ENCODE data around the gene ANP32E.

Gene ANP32E

GRCh38 chr1:150271291-150271959 lies 35.5 kb upstream of the ANP32E start:
- no peaks in the 10 kb centered on the region for H3K27me3 ChIP-seq
- TF ChIP-seq Cebpa-rat (IDR thresholded peaks at IDR 0.05), result no peak
- H3K4me2 ChIP-seq, result peak overlapping the region; percentile 71 to 93 (median 80); a peak in 20 of 22 replicates
- peaks cover 0 to 12% (median 9%) of the 10 kb centered on the region in 11 experiments; a peak in 11 of 22 replicates for H4K20me1 ChIP-seq
- peaks cover 46 to 59% (median 51%) of the 10 kb centered on the region in 10 experiments for H3K4me1 ChIP-seq
- peak overlapping the region in 8 of 11 experiments; percentile 1 to 73 (median 62); a peak in 8 of 22 replicates for H3K27ac ChIP-seq
- 0 out of 20 replicates have a peak overlapping the region, but pooled peaks of 1 of the 10 experiments have one; percentile 26 for H3K4me3 ChIP-seq
- H3K9me3 ChIP-seq (replicated peaks in 1 of 11), result no peaks in the 10 kb centered on the region
- peak overlapping the region in 2 of 11 experiments; percentile 55 to 74; a peak in 1 of 22 replicates for H3K9ac ChIP-seq
- H3K36me3 ChIP-seq, result peaks cover 8 to 15% (median 11%) of the 10 kb centered on the region in 11 experiments

GRCh38 chr1:150269451-150269850 lies 33.5 kb upstream of the ANP32E start:
- H3K27ac ChIP-seq, result peak overlapping the region; percentile 72 to 95 (median 91)
- no peak for TF ChIP-seq Cebpa-rat (IDR thresholded peaks at IDR 0.05)
- peaks cover 46 to 72% (median 52%) of the 10 kb centered on the region in 10 experiments for H3K4me1 ChIP-seq
- peak overlapping the region; percentile 89 to 98 (median 94) for H3K9ac ChIP-seq
- peaks cover 27 to 31% (median 31%) of the 10 kb centered on the region in 11 experiments for H3K36me3 ChIP-seq
- H3K4me2 ChIP-seq, result peak overlapping the region; percentile 73 to 99 (median 94)
- peak overlapping the region; percentile 86 to 99 (median 90) for H3K4me3 ChIP-seq
- peaks cover 0 to 24% (median 19%) of the 10 kb centered on the region in 11 experiments; a peak in 12 of 22 replicates for H4K20me1 ChIP-seq
- no peaks in the 10 kb centered on the region for H3K9me3 ChIP-seq (replicated peaks in 1 of 11)
- H3K27me3 ChIP-seq, result no peaks in the 10 kb centered on the region

GRCh38 chr1:150268705-150269403 lies 32.9 kb upstream of the ANP32E start, which contains the start of gene APH1A:
Gene APH1A (minus strand): TSS chr1:150269016. CDS start chr1:150268810, 206 bp downstream.
- H4K20me1 ChIP-seq, result peaks cover 0 to 24% (median 19%) of the 10 kb centered on the region in 11 experiments; a peak in 12 of 22 replicates
- no peaks in the 10 kb centered on the region for H3K27me3 ChIP-seq
- no peak for TF ChIP-seq Cebpa-rat (IDR thresholded peaks at IDR 0.05)
- H3K36me3 ChIP-seq, result peaks cover 32 to 37% (median 35%) of the 10 kb centered on the region in 11 experiments
- peak within 1 kb of the TSS; percentile 89 to 98 (median 94) for H3K9ac ChIP-seq
- peaks cover 46 to 70% (median 52%) of the 10 kb centered on the region in 10 experiments for H3K4me1 ChIP-seq
- peak within 1 kb of the TSS; percentile 86 to 99 (median 90) for H3K4me3 ChIP-seq
- peak within 1 kb of the TSS; percentile 87 to 95 (median 91) for H3K27ac ChIP-seq
- no peaks in the 10 kb centered on the region for H3K9me3 ChIP-seq (replicated peaks in 1 of 11)
- H3K4me2 ChIP-seq, result peak within 1 kb of the TSS; percentile 80 to 99 (median 96)

- Histone ChIP-seq H3K9ac (peak overlapping the region; percentile 89 to 98 (median 94)), H4K20me1 (peaks cover 0 to 24% (median 19%) of the 10 kb centered on the region in 11 experiments; a peak in 12 of 22 replicates), H3K4me2 (peak overlapping the region; percentile 80 to 99 (median 96)), H3K9me3 (replicated peaks in 1 of 11) (no peaks in the 10 kb centered on the region), H3K4me3 (peak overlapping the region; percentile 86 to 99 (median 90)), H3K36me3 (peaks cover 32 to 38% (median 35%) of the 10 kb centered on the region in 11 experiments), H3K27me3 (no peaks in the 10 kb centered on the region), H3K4me1 (peaks cover 41 to 68% (median 51%) of the 10 kb centered on the region in 10 experiments), H3K27ac (peak overlapping the region; percentile 87 to 95 (median 91))
- TF ChIP-seq Cebpa-rat (IDR thresholded peaks at IDR 0.05), result no peak
These were observed 32.4 kb upstream of the ANP32E start for GRCh38 chr1:150268340-150268704.

- Histone ChIP-seq H3K9me3 (replicated peaks in 1 of 11) (no peaks in the 10 kb centered on the region), H4K20me1 (peaks cover 0 to 24% (median 19%) of the 10 kb centered on the region in 11 experiments; a peak in 12 of 22 replicates), H3K4me2 (peak overlapping the region; percentile 80 to 99 (median 96)), H3K27me3 (no peaks in the 10 kb centered on the region), H3K4me1 (peaks cover 37 to 67% (median 51%) of the 10 kb centered on the region in 10 experiments), H3K36me3 (peaks cover 32 to 38% (median 35%) of the 10 kb centered on the region in 11 experiments), H3K4me3 (peak overlapping the region; percentile 86 to 99 (median 90)), H3K9ac (peak overlapping the region; percentile 89 to 98 (median 94)), H3K27ac (peak overlapping the region; percentile 87 to 95 (median 91))
- TF ChIP-seq Cebpa-rat (IDR thresholded peaks at IDR 0.05), result no peak
These were observed 32.0 kb upstream of the ANP32E start for GRCh38 chr1:150267896-150268295.

GRCh38 chr1:150263549-150263948 lies 27.6 kb upstream of the ANP32E start:
- Histone ChIP-seq H3K4me2 (peak overlapping the region in 2 of 11 experiments; percentile 1 to 19; a peak in 1 of 22 replicates), H3K9ac (peak overlapping the region in 1 of 11 experiments; percentile 12; a peak in 2 of 22 replicates), H3K4me1 (peaks cover 11 to 39% (median 27%) of the 10 kb centered on the region in 10 experiments), H3K9me3 (replicated peaks in 1 of 11) (no peaks in the 10 kb centered on the region), H3K4me3 (no peak overlapping the region), H4K20me1 (peaks cover 0 to 27% (median 19%) of the 10 kb centered on the region in 11 experiments; a peak in 12 of 22 replicates), H3K36me3 (peaks cover 32 to 38% (median 35%) of the 10 kb centered on the region in 11 experiments), H3K27ac (no peak overlapping the region), H3K27me3 (peaks cover 0 to 9% (median 7%) of the 10 kb centered on the region in 11 experiments; a peak in 10 of 22 replicates)
- no peak for TF ChIP-seq Cebpa-rat (IDR thresholded peaks at IDR 0.05)

- no peak for TF ChIP-seq Cebpa-rat (IDR thresholded peaks at IDR 0.05)
- H3K4me3 ChIP-seq, result no peak overlapping the region
- H3K4me2 ChIP-seq, result peak overlapping the region in 2 of 11 experiments; percentile 1 to 19; a peak in 2 of 22 replicates
- peaks cover 32 to 38% (median 35%) of the 10 kb centered on the region in 11 experiments for H3K36me3 ChIP-seq
- H3K9ac ChIP-seq, result peak overlapping the region in 2 of 11 experiments; percentile 9 to 12; a peak in 2 of 22 replicates
- peaks cover 0 to 27% (median 17%) of the 10 kb centered on the region in 11 experiments; a peak in 12 of 22 replicates for H4K20me1 ChIP-seq
- no peak overlapping the region for H3K27ac ChIP-seq
- peaks cover 7 to 18% (median 16%) of the 10 kb centered on the region in 11 experiments; a peak in 18 of 22 replicates for H3K27me3 ChIP-seq
- H3K4me1 ChIP-seq, result peaks cover 11 to 40% (median 26%) of the 10 kb centered on the region in 10 experiments
- no peaks in the 10 kb centered on the region for H3K9me3 ChIP-seq (replicated peaks in 1 of 11)
These were observed 26.7 kb upstream of the ANP32E start for GRCh38 chr1:150262388-150263320.

Data from BLaER1 treated with 17β-estradiol and CSF1 and Interleukin-3, amounts not matched to agents 10 nM and 100 nM (cell line).